Skin of body (tissue), 2 donors: Measurements from ENCODE around the gene C14orf119. TPM values are rescaled to one million over a fixed set of nuclear protein-coding genes. Genes with fewer than 3 reads are reported as not detected.

Experiments used
- DNase-seq: peaks from one replicate; lab custom pipeline; 2025; lab: John Stamatoyannopoulos, UW
- total RNA-seq: library from RNA; depleted of rRNA; stranded (reverse); fragments of >200 nt; gene quantifications from one replicate; pipeline ENCODE4 v1.2.3, GENCODE V29; 2014

Gene C14orf119
- total RNA-seq, 1 donor from 2014 or later, result 30.8 TPM

- no peak for DNase-seq
These were observed 30.7 kb downstream of the C14orf119 start for GRCh38 chr14:23125933-23126524.

DNA sequence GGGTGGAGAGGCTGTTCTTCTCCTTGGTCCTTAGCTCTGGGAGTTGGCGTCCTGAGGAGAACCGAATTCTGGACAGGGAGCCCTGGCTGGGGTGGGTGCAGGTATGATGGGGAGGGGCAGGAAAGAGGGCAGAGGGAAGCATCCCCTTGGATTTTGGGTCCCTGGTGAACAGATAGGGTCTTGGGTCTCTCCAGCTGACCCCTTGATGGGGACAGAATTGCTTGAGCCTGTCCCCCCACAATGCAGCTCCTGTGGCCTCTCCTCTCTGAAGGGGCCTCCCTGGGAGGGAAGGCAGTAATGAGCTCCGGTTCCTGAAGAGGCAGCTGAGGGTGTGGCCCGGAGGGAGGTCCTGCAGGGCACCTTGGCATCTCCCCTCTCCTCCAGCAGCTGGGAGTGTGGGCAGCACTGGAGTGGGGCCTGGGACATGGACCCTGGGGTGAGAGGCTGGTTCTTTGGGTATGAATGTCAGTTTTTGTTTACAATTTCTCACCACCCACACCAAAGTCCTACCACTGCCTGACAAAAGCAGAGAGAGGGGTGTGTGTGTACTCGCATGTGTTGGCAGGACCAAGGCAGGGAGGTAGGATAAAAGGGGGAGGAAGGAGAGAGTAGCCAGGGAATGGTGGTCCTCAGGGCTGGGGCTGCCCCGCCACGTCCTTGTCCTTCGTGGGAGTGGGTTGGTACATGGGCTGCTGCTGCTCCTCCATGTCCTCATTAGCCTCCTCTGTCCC, 31.4 kb downstream of the C14orf119 start:
- DNase-seq, result no peak

DNA sequence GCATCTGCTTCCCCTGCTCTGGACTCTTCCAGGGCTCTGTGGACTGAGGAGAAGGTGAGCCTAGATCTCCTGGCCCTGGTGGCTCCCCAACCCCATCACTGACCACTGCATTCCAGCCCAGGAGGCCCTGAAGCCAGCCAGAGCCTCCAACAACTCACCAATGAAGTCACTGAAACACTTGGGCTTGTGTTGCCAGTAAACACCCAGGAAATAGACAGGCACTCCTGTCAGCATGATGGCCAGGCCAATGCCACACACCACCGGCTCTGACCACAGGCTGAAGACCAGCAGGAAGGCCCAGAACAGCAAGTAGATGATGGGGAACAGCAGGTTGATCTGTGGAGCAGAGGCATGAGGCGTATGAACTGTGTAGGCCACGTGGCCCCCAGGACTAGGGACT, 32.6 kb downstream of the C14orf119 start:
- no peak for DNase-seq

- DNase-seq, result no peak
These were observed 33.9 kb downstream of the C14orf119 start for GRCh38 chr14:23128969-23129758.

DNA sequence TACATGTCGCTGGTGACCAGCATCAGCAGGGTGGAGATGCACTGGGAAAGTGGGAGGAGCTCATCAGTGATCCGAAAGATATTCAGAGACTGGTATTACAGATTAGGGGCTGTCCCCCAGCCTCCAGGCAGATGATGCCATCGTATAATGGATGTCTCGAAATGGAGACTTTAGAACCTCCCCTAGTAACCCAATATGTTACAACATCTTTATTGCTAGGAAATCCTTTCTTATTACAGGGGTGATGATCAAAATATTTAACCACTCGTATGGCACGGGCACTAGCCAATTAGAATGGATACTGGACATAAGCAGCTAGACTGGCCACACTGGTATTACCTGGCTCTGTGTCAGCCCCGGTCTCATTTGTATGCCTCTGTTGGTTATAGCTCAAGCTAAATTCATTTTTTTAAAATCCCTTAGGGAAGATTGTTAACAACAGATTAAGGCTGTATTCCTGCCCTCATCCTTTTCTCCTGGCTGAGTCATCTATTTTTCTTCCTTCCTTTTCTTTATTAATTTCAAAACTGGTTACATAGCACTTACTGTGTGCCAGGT, 34.5 kb downstream of the C14orf119 start:
- DNase-seq, result no peak

DNA sequence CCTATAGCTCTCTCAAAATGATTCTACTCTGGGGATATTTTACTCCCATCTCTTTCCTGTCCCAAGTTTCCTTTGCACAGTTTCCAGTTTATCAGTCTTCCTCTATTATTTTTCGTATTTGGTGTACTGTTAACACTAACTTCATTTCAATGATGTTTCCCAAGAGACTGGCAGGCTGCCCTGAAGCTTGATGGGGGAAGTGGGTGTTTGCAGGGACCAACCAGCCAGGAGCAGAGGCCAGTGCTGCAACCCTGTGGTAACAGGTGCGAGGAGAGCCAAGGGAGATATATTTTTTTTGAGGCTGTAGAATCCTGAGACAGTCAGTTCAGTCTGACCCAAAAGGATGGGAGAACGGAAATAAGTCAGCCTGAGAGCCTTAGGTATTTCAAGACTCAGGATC, 35.6 kb downstream of the C14orf119 start:
- DNase-seq, result no peak

- DNase-seq, result no peak
These were observed 36.2 kb downstream of the C14orf119 start for GRCh38 chr14:23131482-23131881.

DNA sequence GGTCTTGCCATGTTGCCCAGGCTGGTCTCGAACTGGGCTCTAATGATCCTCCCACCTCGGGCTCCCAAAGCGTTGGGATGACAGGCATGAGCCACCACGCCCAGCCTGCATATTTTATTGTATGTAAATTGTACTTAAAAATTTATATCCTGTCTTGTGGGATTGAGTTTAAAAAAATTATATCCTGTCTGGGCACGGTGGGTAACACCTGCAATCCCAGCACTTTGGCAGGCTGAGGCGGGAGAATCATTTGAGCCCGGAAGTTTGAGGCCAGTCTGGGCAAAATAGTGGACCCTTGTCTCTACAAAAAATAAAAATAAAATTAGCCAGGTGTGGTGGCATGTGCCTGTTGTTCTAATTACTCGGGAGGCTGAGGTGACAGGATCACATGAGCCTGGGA, 37.7 kb downstream of the C14orf119 start:
- DNase-seq, result no peak

DNA sequence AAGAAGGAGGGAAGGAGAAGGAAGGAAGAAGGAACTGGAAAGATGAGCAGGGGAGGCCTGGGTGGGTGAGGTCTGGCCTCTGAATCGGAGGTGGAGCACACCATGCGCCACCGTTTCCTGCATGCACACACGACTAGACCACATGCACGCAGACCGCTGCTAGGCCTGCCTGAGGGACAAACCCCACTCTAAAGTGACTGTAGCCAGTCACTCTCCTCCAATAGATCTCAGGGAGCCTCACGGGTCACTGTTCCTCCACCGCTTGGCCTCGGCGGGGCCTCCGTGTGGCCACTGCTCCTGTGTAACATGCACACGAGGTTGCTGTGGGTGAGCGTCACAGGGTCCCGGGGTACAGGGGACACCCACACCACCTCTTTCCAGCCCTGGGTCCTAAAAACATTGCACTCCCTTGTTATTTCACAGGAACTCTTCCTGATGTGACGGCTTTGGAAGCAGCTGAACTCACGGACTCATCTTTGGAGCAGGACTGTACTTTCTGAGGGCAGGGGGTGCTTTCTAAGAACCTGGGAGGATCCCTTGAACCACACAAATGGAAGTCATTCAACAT, 41.3 kb downstream of the C14orf119 start:
- no peak for DNase-seq

DNA sequence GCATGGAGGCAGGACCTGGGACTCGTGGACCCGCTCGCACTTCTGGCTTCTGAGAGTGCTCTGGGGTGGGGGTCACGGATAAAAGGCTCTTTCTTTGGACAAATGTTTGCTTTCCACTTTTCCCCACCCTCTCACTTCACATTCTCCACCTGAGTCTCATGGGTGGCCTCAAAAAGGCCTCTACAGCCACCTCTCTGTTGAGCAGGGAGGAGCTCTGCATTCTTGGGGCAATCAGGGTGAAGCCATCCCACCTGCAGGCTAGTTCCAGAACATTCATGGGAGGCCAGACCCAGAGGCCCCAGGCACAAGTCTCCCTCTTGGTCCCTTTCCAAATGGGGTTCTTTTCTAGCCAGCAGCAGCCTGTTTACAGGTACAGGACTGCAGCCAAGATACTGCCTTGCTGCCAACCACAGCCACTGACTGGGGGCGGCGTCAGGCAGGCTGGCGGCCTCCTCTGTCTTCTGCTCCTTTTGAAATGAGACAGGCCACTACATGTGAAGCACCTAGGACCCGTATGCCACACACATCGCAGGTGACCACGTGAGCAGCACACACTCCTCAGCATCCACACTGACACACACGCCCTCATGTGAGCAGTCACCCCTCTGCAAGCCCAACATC, 42.0 kb downstream of the C14orf119 start:
- DNase-seq, result no peak

- DNase-seq, result no peak
These were observed 42.7 kb downstream of the C14orf119 start for GRCh38 chr14:23137813-23138535.

DNA sequence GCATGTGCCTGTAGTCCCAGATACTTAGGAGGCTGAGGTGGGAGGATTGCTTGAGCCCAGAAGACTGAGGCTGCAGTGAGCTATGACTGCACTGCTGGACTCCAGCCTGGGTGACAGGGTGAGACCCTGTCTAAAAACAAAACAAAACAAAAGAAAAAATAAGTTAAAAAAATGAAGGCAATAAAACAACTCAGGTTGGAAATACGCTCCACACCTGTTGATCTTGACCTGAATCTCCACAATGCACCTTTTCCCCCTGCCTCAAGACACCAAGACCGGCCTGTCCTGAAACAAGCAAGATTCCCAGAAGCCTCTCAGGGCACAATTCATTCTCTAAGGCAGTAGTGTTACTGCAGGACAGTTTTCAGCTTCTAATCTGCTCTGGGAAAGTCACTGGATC, 44.6 kb downstream of the C14orf119 start:
- no peak for DNase-seq

- no peak for DNase-seq
These were observed 45.1 kb downstream of the C14orf119 start for GRCh38 chr14:23140371-23140770.

- no peak for DNase-seq
These were observed 46.6 kb downstream of the C14orf119 start for GRCh38 chr14:23141706-23142444.

DNA sequence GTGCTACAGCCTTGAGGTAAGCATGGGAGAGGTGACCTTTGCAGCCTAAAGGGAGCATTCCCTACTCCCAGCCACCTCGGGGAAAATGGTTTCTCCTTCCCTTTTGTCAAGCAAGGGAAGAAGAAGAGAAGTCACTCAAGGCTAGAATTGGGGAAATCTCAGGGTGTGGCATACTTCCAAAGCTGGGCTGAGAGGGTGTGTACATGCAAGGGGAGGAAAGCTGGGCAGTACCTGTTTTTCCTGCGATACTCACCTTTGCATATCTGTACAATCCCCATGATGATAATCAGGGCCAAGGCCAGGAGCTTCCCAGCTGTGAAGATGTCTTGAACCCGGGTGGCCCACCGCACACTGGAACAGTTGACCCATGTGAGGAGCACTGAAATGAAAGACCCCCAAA, 47.5 kb downstream of the C14orf119 start:
- DNase-seq, result no peak

GRCh38 chr14:23143911-23144310, 48.6 kb downstream of the C14orf119 start:
- no peak for DNase-seq

DNA sequence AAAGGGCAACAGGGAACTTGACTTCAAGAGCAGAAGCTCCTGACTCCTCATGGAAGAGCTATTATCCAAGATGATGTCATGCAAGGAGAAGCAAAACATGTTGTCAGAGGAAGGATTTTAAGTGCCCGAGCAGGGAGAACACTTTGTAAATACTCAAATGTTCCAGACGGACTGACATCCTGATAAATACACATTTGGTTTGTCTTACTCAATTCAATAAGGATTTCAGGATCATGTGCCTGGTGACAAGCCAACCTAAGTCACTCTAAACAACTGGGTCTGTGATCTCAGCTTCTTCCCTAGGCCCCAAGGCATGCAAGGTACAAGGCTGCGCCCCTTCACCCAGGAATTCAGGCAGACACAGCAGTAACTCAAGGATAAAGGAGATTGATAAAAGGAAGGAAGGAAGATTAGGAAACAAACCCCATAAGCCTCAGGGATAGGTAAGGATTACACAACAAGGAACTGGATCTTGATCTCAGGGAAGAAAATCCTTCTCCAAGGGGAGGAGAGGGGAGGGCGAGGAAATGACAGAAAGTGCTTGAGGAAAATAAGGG, 50.6 kb downstream of the C14orf119 start:
- no peak for DNase-seq

GRCh38 chr14:23146351-23146910, 51.1 kb downstream of the C14orf119 start:
- no peak for DNase-seq

GRCh38 chr14:23146980-23147379, 51.7 kb downstream of the C14orf119 start:
- DNase-seq, result no peak
